HCT116 (cell line): ENCODE results near the gene NEK3. TPM values are rescaled to one million over a fixed set of nuclear protein-coding genes. Genes with fewer than 3 reads are reported as not detected.
A peak's percentile ranks its signal among the peaks of the same experiment; 100 is the strongest.
"Not testable (repeated sequence)": the region's sequence is repeated elsewhere in the genome, so short reads cannot be mapped to it uniquely, and the experiment has no call there.

Experiments used
- ATAC-seq: fragments of 200-7000 bp; cut with Tn5 transposase; 2 replicates; pipeline ENCODE4 v1.9.1; 2020; ENCODE audit warnings: mild to moderate bottlenecking, moderate library complexity
- BruUV-seq: library from RNA; stranded (reverse); fragments of 400-500 nt; replicated peaks from 2 replicates; lab custom pipeline; 2021; lab: Mats Ljungman, UMichigan
- CTCF ChIA-PET: fragments of 300-600 bp; sonication (Branson Sonifier 250); formaldehyde crosslinking; loops from one replicate; lab custom pipeline; 2021; ENCODE audit warnings: antibody characterized with exemption; lab: Charles Lee
- POLR2A ChIA-PET: fragments of 300-600, 350-600 bp; sonication (Branson Sonifier 250); formaldehyde crosslinking; loops from one replicate; lab custom pipeline; 2021; ENCODE audit warnings: antibody characterized with exemption; lab: Charles Lee
- RAD21 ChIA-PET, 2 experiments: fragments of 300-600 bp; sonication (Branson Sonifier 250); formaldehyde crosslinking; loops; one replicate each; lab custom pipeline; 2023; ENCODE audit warnings: low total read pairs in 2 of 2; ENCODE audit not compliant: uncharacterized antibody in 2 of 2, unreplicated experiment in 2 of 2, low non-redundant PET in 1 of 2; lab: Charles Lee
- DNase-seq: peaks from one replicate; pipeline ENCODE4 v3.0.0-alpha.2; 2010; ENCODE audit warnings: low read depth, low spot score
- H2AFZ ChIP-seq: fragments of 200-600 bp; shearing (Covaris generic), sonication (generic); 2 replicates; pipeline ENCODE4 v1.6.1; 2017; ENCODE audit warnings: low read depth, mixed run types, mixed read lengths, antibody characterized with exemption, low read length; ENCODE audit not compliant: poor library complexity, severe bottlenecking
- H3K27ac ChIP-seq: 2 replicates; pipeline ENCODE4 v1.5.1; 2012; ENCODE audit warnings: low read depth, low read length
- H3K27me3 ChIP-seq: fragments of 200-600 bp; sonication (generic); 2 replicates; pipeline ENCODE4 v1.6.1; 2016; ENCODE audit warnings: mixed run types, low read length, mixed read lengths; ENCODE audit not compliant: insufficient read depth
- H3K36me3 ChIP-seq, 2 experiments: fragments of 200-500 bp in 1 of 2; fragments of 200-600 bp in 1 of 2; sonication (Bioruptor generic) in 1 of 2; sonication (generic) in 1 of 2; 2 replicates each; pipeline versions ENCODE4 v1.5.1 to v1.6.1; 2014 to 2016; ENCODE audit warnings: low read length in 2 of 2, inconsistent platforms in 1 of 2, mixed read lengths in 1 of 2, mixed run types in 1 of 2; ENCODE audit not compliant: insufficient read depth in 2 of 2, control insufficient read depth in 1 of 2
- H3K4me1 ChIP-seq, 2 experiments: fragments of 200-600 bp in 1 of 2; sonication (generic) in 1 of 2; 2 replicates each; pipeline versions ENCODE4 v1.5.1 to v1.6.1; 2012 to 2017; ENCODE audit warnings: low read length in 2 of 2, inconsistent platforms in 1 of 2, mild to moderate bottlenecking in 1 of 2, mixed read lengths in 1 of 2, mixed run types in 1 of 2, moderate library complexity in 1 of 2; ENCODE audit not compliant: insufficient read depth in 2 of 2, control insufficient read depth in 1 of 2
- H3K4me2 ChIP-seq: fragments of 200-600 bp; sonication (generic); 2 replicates; pipeline ENCODE4 v1.6.1; 2017; ENCODE audit warnings: mixed run types, low read length, mixed read lengths
- H3K4me3 ChIP-seq, 2 experiments: fragments of 200-600 bp in 1 of 2; sonication (generic) in 1 of 2; replicated peaks in 1 of 2; 2 replicates each; pipeline ENCODE4 v1.5.1; 2011 to 2016; ENCODE audit warnings: low read length in 2 of 2, control low read depth in 1 of 2, low read depth in 1 of 2, mild to moderate bottlenecking in 1 of 2, mixed read lengths in 1 of 2, mixed run types in 1 of 2
- H3K79me2 ChIP-seq: fragments of 200-600 bp; sonication (generic); 2 replicates; pipeline ENCODE4 v1.6.1; 2017; ENCODE audit warnings: mild to moderate bottlenecking, mixed run types, low read length, moderate library complexity, mixed read lengths; ENCODE audit not compliant: insufficient read depth
- H3K9ac ChIP-seq: fragments of 200-600 bp; sonication (generic); 2 replicates; pipeline ENCODE4 v1.6.1; 2016; ENCODE audit warnings: low read length, mixed read lengths
- H3K9me2 ChIP-seq: fragments of 200-600 bp; sonication (generic), shearing (Covaris generic); 2 replicates; pipeline ENCODE4 v1.6.1; 2017; ENCODE audit warnings: mixed run types, mild to moderate bottlenecking, moderate library complexity; ENCODE audit not compliant: insufficient read depth
- H3K9me3 ChIP-seq, 2 experiments: fragments of 200-500 bp in 1 of 2; fragments of 200-600 bp in 1 of 2; sonication (Bioruptor generic) in 1 of 2; sonication (generic) in 1 of 2; 2 replicates each; pipeline ENCODE4 v1.6.1; 2014 to 2017; ENCODE audit warnings: low read length in 2 of 2, mixed read lengths in 2 of 2, inconsistent platforms in 1 of 2, low read depth in 1 of 2, mild to moderate bottlenecking in 1 of 2, mixed run types in 1 of 2, moderate library complexity in 1 of 2; ENCODE audit not compliant: control insufficient read depth in 1 of 2, insufficient read depth in 1 of 2
- H4K20me1 ChIP-seq: fragments of 200-600 bp; sonication (generic), shearing (Covaris generic); 2 replicates; pipeline ENCODE4 v1.6.1; 2017; ENCODE audit warnings: mixed run types, mild to moderate bottlenecking, moderate library complexity; ENCODE audit not compliant: insufficient read depth
- CBX3 ChIP-seq: IDR thresholded peaks from 2 replicates; pipeline ENCODE4 v1.6.1; 2012; ENCODE audit warnings: low read depth
- ELF1 ChIP-seq: IDR thresholded peaks from 2 replicates; pipeline ENCODE4 v1.6.1; 2012; ENCODE audit warnings: low read depth, borderline replicate concordance
- EZH2 ChIP-seq: fragments of 200-600 bp; sonication (generic); IDR thresholded peaks from 2 replicates; pipeline ENCODE4 v1.6.1; 2017; ENCODE audit warnings: antibody characterized with exemption, mixed run types
- EZH2phosphoT487 ChIP-seq: fragments of 200-600 bp; IDR thresholded peaks from 2 replicates; pipeline ENCODE4 v1.6.1; 2018; ENCODE audit warnings: antibody characterized with exemption, borderline replicate concordance
- FOSL1 ChIP-seq: IDR thresholded peaks from 2 replicates; pipeline ENCODE4 v1.6.1; 2012; ENCODE audit warnings: low read depth
- POLR2A ChIP-seq: IDR thresholded peaks from 2 replicates; pipeline ENCODE4 v1.7.0; 2011; ENCODE audit warnings: borderline replicate concordance; ENCODE audit not compliant: insufficient read depth, insufficient read length; ENCODE audit errors: extremely low read depth
- POLR2AphosphoS5 ChIP-seq: IDR thresholded peaks from 2 replicates; pipeline ENCODE4 v1.6.1; 2011; ENCODE audit warnings: mild to moderate bottlenecking, low read depth, low read length, moderate library complexity
- SP1 ChIP-seq: IDR thresholded peaks from 2 replicates; pipeline ENCODE4 v1.6.1; 2012; ENCODE audit warnings: low read depth
- SRF ChIP-seq: IDR thresholded peaks from 2 replicates; pipeline ENCODE4 v1.6.1; 2012; ENCODE audit warnings: low read depth
- intact Hi-C: fragments of 100-400 bp; cut with micrococcal nuclease; formaldehyde crosslinking; loops from 2 replicates; pipeline ENCODE4 v1.10.0; 2022
- total RNA-seq: library from RNA; stranded (reverse); gene quantifications from one replicate; pipeline ENCODE4 v1.2.1, GENCODE V29; 2021; ENCODE audit not compliant: unreplicated experiment
- TF ChIP-seq, protein P1 (sequence below): IDR thresholded peaks from 2 replicates; pipeline ENCODE4 v1.6.1; 2012
- TF ChIP-seq, protein P2 (sequence below): IDR thresholded peaks from 2 replicates; pipeline ENCODE4 v1.6.1; 2012; ENCODE audit warnings: low read depth
- TF ChIP-seq, protein P3 (sequence below): IDR thresholded peaks from 2 replicates; pipeline ENCODE4 v1.6.1; 2012
- TF ChIP-seq, protein P4 (sequence below): IDR thresholded peaks from 2 replicates; pipeline ENCODE4 v1.6.1; 2011; ENCODE audit warnings: mild to moderate bottlenecking, low read length, moderate library complexity; ENCODE audit not compliant: insufficient replicate concordance; ENCODE audit errors: extremely low read depth

NEK3 gene
- total RNA-seq, 1 experiment from 2014 or later, result 15.7 TPM

DNA sequence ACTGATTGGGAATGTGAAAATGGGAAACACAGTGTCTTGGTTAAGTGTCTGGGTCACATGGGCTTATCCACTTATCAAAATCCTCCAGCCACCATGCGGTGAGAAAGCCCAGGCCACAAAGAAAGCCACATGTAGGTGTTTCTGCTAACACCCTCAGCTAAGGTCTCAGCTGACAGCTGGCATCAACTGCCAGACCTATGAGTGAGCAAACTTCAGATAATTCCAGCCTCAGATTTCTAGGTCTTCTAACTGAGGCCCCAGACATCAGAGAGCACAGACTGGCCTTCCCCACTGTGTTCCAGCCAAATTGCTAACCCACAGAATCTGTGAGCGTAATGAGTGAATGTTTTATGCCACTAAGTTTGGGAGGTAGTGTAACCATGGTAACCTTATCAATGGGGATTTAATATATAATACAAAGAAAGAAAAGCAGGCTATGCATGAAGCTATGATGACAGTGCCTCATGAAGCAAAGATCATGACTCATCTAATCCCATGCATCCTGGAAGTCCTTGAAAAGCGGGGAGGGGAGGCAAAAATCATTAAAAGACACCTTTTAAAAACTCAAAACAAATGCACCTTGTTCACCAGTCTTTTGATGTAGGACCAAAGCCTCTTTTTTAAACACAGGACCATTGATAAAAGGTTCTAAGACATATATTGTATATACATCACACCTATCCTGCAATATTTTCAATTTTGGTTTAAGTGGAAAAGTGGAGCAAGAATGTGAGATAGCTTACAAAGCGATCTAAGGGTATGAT lies 28.2 kb upstream of the NEK3 start:
- ATAC-seq (peak; percentile 78), DNase-seq (peak; percentile 44)
- H4K20me1 ChIP-seq, RAD21 ChIA-PET, H3K4me1 ChIP-seq, H3K27me3 ChIP-seq, H2AFZ ChIP-seq, CTCF ChIA-PET, H3K4me2 ChIP-seq, H3K9me3 ChIP-seq, H3K9me2 ChIP-seq, H3K9ac ChIP-seq, intact Hi-C loops, BruUV-seq, H3K4me3 ChIP-seq, POLR2A ChIA-PET: not testable (repeated sequence)
- Histone ChIP-seq H3K27ac (peak overlapping the region; percentile 42; the same call in 1 of the 2 replicates), H3K79me2 (peaks cover 23% of the 10 kb centered on the region), H3K36me3 (peaks cover 0 to 11% of the 10 kb centered on the region in 2 experiments; a peak in 2 of 4 replicates)
- TF ChIP-seq, protein P1, sequence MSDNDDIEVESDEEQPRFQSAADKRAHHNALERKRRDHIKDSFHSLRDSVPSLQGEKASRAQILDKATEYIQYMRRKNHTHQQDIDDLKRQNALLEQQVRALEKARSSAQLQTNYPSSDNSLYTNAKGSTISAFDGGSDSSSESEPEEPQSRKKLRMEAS, result 0 out of 2 replicates have a peak, but pooled peaks have one; percentile 27

DNA sequence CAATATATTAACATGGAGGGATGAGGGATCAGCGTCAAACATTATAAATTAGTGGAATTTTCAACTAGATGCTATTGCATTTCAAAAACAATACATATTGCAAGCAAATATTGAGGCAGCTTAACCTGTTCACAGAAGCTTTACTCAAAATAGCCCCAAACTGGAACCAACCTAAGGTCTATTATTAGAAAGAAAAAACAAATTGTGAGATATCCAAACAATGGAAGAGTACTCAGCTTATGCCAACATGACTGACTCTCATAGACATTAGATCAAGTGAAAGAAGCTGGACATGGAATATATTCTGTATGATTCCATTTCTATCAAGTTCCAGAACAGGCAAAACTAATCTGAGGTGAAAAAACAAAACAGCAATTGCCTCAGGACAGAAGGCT lies 27.6 kb upstream of the NEK3 start:
- H3K4me3 ChIP-seq, result no peak overlapping the region
- no peaks in the 10 kb centered on the region for H3K27me3 ChIP-seq
- no peak for ATAC-seq
- BruUV-seq, result no TSS peak
- ChIA-PET POLR2A (no interaction called here), RAD21 (no interaction called here), CTCF (no interaction called here)
- H3K4me1 ChIP-seq, result peaks cover 7 to 9% of the 10 kb centered on the region in 2 experiments; a peak in 3 of 4 replicates
- H3K9ac ChIP-seq, result no peak overlapping the region
- H3K9me3 ChIP-seq, result no peaks in the 10 kb centered on the region
- H3K79me2 ChIP-seq, result peaks cover 19% of the 10 kb centered on the region
- no peaks in the 10 kb centered on the region for H4K20me1 ChIP-seq
- intact Hi-C loops, result no loop called here
- no peaks in the 10 kb centered on the region for H3K9me2 ChIP-seq
- H2AFZ ChIP-seq, result no peak overlapping the region
- H3K36me3 ChIP-seq, result peaks cover 0 to 11% of the 10 kb centered on the region in 2 experiments; a peak in 2 of 4 replicates
- H3K27ac ChIP-seq, result peak overlapping the region; percentile 42; the same call in 1 of the 2 replicates
- DNase-seq, result no peak
- no peak overlapping the region for H3K4me2 ChIP-seq
- TF ChIP-seq FOSL1, result no peak
- no peak for TF ChIP-seq EZH2
- no peak for TF ChIP-seq ELF1
- no peak for TF ChIP-seq SP1
- TF ChIP-seq POLR2AphosphoS5, result no peak
- TF ChIP-seq, protein P2, sequence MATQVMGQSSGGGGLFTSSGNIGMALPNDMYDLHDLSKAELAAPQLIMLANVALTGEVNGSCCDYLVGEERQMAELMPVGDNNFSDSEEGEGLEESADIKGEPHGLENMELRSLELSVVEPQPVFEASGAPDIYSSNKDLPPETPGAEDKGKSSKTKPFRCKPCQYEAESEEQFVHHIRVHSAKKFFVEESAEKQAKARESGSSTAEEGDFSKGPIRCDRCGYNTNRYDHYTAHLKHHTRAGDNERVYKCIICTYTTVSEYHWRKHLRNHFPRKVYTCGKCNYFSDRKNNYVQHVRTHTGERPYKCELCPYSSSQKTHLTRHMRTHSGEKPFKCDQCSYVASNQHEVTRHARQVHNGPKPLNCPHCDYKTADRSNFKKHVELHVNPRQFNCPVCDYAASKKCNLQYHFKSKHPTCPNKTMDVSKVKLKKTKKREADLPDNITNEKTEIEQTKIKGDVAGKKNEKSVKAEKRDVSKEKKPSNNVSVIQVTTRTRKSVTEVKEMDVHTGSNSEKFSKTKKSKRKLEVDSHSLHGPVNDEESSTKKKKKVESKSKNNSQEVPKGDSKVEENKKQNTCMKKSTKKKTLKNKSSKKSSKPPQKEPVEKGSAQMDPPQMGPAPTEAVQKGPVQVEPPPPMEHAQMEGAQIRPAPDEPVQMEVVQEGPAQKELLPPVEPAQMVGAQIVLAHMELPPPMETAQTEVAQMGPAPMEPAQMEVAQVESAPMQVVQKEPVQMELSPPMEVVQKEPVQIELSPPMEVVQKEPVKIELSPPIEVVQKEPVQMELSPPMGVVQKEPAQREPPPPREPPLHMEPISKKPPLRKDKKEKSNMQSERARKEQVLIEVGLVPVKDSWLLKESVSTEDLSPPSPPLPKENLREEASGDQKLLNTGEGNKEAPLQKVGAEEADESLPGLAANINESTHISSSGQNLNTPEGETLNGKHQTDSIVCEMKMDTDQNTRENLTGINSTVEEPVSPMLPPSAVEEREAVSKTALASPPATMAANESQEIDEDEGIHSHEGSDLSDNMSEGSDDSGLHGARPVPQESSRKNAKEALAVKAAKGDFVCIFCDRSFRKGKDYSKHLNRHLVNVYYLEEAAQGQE, result no peak
- TF ChIP-seq, protein P1, result no peak
- TF ChIP-seq, protein P3, sequence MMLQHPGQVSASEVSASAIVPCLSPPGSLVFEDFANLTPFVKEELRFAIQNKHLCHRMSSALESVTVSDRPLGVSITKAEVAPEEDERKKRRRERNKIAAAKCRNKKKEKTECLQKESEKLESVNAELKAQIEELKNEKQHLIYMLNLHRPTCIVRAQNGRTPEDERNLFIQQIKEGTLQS, result no peak
- no peak for TF ChIP-seq CBX3
- TF ChIP-seq POLR2A, result no peak
- TF ChIP-seq EZH2phosphoT487, result no peak
- TF ChIP-seq SRF, result no peak
- TF ChIP-seq, protein P4, sequence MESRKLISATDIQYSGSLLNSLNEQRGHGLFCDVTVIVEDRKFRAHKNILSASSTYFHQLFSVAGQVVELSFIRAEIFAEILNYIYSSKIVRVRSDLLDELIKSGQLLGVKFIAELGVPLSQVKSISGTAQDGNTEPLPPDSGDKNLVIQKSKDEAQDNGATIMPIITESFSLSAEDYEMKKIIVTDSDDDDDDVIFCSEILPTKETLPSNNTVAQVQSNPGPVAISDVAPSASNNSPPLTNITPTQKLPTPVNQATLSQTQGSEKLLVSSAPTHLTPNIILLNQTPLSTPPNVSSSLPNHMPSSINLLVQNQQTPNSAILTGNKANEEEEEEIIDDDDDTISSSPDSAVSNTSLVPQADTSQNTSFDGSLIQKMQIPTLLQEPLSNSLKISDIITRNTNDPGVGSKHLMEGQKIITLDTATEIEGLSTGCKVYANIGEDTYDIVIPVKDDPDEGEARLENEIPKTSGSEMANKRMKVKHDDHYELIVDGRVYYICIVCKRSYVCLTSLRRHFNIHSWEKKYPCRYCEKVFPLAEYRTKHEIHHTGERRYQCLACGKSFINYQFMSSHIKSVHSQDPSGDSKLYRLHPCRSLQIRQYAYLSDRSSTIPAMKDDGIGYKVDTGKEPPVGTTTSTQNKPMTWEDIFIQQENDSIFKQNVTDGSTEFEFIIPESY, result no peak
